NCI-H2107 treated with DMSO at 0.1 percent for 48 hours (cell line): Measurements from ENCODE around the gene LCN9.
"Not testable (repeated sequence)": the region's sequence is repeated elsewhere in the genome, so short reads cannot be mapped to it uniquely, and the experiment has no call there.

ENCODE experiments used
- DNase-seq: peaks from one replicate; lab custom pipeline; 2025; ENCODE audit not compliant: unreplicated experiment; lab: John Stamatoyannopoulos, UW

Gene LCN9

DNA sequence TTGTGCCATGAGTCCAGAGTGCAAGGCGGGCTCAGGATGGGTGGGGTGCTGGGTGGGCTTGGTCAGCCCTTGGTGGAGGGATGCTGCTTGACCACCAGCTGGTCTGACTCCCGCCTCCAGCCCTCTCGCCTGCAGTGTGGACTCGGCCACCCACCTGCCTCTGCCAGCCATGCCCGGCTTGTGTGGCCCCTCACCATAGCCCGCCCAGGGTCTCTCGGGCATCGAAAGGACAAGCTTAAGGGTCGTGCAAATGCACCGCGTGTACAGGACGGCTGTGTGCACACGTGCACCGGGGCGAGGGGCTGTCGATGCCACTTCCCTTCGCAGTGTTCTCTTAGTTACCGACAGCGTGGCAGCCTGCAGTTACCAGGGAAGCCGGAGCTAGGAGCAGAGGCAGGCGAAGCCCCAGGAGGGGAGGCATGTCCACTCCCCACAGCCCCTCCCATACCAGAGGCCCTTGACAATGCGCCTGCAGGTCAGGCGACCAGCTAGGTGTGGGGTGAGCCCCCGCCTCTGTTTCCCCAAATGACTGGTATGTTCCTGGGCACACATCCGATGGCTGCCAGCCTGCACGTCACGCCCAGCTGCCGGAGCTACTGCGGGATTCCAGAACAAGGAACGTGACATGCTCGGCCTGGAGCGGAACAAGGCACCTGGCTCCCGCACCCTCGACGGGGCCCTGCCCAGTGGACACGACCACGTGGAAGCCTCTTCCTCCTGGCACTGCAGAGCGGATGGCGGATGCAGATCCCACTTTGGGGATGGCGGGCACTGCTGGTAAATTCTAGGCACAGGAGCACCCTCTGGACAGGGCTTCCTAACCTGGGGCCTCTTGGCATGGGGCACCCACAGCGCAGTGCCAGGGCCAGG, 7.8 kb downstream of the LCN9 start:
- DNase-seq: no peak

DNA sequence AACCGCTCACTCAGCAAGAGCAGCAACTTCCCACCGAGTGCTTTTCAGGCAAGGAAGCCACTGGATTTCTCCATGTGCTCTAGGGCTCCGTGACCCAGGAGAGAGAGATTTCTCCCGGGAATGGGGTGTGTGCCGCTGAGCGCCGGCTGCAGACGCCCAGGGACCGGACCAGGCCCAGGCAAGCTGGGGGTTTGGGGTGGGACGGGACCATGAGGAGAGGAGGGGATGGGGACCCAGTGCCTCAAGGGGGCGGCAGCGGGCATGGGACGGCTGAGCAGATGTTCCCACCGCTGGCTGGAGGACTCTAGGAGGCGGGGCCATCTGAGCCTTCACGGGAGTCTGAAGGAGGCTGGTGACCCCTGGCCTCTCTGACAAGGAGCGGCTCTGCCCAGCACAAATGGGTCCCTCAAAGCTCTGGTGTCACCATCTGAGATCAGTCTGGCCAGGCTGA, 8.5 kb downstream of the LCN9 start:
- DNase-seq: no peak

DNA sequence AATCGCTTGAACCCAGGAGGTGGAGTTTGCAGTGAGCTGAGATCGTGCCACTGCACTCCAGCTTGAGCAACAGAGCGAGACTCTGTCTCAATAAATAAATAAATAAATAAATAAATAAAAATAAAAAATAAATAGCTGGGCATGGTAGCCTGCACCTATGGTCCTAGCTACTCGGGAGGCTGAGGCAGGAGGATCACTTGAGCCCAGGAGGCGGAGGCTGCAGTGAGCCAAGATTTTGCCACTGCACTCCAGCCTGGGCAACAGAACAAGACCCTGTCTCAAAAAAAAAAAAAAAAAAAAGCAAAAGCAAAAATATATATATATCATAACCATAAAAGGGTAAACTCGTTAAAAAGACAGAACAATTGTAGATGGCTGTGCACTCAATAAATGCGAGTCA, 9.7 kb downstream of the LCN9 start:
- not testable (repeated sequence) for DNase-seq

DNA sequence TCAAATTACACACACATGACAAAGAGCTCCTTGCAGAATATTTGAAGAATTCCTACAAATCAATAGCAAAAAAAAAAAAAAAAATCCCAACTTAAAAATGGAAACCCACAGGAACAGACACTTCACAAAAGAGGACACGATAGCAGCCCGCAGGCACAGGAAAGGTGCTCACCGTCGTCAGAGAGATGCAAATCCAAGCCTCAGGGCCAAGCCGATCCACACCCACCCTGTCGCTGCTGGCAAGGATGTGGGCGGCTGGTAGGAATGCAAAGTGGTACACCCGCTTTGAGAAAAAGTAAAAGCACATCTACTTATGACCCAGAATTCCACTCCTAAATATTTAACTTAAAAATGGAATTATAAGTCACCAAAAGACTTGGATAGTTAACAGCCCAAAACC, 10.8 kb downstream of the LCN9 start:
- DNase-seq: no peak

DNA sequence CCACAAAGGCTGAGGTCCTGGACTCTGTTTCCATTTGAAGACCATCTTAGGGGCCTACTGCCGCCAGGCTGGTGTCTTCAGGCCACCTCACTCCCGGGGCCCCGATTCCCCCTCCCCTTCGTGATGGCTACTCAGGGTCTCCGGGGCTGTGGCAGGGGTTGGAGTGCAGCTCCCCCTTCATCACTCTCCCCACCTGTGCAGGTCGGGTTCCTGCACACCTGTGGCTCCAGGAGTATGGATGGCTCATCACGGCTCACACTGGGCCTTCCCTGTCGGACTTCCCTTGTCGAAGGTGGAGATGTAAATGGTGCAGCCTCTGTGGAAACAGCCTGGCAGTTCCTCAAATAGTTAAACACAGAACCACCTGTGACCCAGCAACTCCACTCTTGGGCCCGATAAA, 11.9 kb downstream of the LCN9 start:
- no peak for DNase-seq

DNA sequence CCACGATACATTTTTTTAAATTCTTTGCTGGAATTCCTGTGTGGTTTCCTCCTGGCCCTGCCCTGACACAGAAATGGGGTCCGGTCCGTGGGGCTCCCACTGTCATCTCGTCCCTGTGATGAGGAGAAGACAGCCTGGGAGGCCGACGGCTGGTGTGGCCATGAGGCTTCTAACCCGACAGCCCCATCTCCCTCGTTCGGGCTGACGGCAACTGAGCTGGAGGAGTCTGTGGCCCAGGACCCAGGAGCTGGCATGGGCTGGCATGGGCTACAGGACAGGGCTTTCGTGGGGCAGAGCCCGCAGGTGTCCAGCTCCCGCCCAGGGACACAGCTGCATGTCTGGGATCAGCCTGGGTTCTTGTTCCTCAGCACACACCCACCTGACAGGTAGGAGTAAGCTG, 13.8 kb downstream of the LCN9 start:
- DNase-seq: no peak

DNA sequence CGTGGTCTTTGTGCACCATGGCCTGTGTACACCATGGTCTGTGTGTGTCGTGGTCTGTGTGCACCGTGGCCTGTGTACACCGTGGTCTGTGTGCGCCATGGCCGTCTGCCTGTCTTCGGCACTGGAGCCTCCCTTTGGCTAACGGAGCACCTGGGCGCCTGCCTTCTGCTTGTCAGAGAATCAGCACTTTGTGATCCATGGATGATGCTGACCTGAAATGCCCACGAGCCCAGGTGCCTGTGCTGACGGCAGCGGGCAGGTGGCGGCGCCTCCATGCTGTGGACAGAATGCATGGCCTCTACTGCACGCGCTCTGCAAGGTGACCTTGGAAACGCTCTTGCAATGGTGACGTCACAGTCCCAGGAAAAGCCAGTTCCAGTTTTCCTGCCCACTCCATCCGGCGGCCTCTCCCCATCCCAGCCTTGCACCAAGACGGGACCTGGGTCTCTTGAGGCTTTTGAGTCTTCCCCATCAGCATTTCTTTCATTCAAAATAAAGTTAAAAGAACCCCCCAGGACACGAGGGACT, 14.6 kb downstream of the LCN9 start:
- DNase-seq: no peak

DNA sequence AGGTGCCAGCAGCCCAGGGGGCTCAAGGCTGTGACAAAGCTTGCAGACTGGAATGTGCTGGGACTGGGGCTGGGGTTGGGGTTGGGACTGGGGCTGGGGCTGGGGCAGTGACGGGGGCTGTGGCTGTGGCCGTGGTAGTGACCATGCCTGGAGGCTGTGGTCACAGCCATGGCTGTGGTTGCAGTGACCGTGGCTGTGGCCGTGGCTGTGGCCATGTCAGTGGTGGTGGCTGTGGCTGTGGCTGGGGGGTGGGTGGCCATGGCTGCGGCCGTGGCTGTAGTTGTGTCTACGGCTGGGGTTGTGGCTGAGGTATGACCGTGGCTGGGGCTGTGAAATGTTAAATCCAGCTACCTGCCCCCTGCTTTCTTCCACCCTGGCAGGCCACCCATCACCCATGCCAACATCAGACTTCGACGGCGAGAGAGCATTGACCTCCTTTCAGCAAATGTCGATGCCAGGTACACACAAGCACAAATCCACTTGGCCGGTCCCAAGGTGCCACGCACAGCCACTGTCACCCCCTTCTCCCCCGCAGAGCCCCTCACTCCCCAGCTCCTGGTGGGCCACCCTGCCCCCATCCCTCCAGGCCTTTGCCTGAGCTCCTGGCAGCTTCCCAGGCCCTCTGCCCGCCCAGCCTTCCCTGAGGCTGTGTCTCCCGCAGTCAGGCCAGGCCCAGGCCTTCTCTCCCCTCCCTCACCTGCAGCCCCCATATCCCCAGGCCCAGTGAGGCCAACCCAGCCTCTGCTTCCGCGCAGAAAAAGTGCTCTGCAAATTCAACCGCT, 15.3 kb downstream of the LCN9 start:
- no peak for DNase-seq

DNA sequence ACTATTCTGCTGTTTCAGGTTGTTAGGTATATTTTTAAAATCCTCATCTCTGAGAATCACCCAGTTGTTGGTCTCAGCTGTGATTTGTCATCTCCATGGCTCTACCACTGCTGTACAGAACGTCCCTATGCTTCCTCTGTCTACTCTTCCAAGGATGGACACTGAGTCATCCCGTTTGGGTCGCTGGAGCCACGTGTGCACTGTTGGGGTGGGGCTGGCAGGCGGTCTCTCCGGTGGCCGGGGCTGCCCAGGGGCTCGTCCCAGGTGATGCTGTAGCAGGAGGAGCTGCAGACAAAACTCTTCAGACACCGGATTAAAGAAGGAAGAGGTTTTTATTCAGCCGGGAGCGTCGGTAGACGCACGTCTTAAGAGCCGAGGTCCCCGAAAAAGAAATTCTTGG, 16.9 kb downstream of the LCN9 start:
- no peak for DNase-seq

DNA sequence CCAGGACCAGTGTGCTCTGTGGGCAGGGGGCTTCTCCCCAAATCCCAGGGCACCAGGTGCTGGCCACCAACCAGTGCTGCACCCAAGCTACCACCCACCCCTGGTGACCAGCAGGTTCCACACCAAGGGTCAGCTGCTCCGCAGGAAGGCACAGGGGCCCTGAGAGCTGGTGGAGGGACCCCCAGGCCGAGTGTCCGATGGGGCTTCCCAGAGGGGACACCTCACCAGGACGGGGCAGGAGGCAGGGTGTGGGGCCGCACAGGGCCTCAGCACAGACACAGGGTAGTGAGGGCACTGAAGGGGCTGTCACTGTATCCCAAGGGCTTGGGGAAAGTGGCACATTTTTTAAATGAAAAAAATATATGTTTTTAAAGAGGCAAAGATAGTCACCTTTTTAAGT, 18.1 kb downstream of the LCN9 start:
- DNase-seq: no peak

DNA sequence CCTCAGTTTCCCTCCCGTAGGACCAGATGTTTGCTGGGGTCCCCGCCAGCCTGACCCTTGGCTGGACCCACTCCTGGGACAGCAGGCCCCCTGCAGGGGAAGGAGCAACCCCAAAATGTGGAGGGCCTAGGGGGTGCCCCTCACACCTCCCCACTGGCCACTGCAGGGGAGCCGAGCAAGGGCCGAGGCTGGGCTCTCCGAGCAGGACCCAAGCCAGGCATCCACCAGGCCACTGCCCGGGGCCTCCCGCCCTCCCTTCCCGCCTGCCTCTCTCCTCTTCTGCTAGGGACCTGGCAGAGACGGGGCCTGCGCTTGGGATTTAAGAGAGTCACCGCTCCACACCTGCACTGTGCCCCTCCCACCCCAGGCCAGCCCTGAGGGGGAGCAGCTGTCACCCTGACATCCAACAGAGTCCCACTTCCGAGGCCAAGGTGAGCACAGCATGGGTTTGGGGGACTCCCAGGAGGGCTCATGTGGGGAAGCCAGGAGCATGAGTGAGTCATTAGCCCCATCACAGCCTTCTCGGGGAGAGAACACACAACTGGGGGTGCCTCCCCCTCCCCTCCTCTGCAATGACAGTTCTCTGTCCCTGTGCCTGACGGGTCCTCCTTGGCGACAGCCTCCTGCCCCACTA, 20.4 kb downstream of the LCN9 start:
- no peak for DNase-seq

DNA sequence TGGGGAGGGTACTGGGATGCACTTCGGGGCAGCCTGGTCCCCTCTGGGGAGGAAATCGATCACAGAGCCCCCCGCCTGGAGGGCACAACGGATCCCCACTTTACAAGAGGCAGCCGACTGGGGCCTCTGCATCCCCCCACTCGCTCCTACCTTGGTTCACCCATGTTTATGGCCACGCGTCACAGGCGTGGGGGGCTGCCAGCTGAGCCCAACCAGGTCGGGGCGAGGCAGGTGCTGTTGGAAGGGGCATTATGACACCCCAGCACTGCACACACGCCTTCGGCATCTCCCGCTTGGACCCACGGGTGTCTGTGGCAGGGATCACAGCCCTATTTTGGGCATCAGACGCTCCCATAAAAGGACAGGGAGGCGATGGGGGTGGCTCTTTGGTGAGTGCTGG, 21.6 kb downstream of the LCN9 start:
- DNase-seq: no peak

DNA sequence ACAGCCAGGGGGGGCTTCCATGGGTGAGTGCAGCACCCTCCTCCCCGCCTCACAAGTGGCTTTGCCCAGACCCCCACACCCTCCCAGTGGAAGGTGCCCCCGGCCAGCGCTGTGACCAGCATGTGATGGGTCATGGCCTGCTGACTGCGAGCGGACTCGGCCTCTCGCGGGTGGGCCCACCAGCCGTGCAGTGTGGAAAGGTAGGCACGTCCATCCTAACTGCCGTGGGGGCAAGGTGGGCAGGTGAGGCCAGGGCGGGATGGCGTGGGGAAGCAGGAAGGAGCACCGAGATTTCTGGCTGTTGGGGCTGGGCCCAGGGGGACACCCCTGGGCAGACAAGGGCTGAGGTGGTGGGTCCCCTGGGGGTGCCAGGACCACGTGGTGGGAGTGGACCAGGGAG, 24.1 kb downstream of the LCN9 start:
- no peak for DNase-seq

DNA sequence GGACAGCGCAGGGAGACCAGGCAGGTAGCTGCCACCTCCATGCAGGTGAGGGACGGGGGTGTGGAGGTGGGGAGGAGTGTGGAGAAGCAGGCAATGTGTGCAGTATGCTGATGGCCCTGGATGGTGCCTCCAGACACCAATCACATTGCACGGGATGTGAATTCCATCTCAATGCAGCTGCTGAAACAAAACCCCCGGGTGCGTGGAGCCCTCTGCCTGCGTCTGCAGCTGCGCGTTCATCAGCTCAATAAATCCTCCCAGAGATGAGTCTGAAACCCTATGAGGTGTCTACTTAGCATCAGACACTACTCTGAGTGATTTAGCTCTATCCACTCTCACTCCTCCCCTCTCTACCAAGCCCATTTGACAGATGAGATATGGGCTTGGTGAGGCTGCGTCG, 25.9 kb downstream of the LCN9 start:
- no peak for DNase-seq

DNA sequence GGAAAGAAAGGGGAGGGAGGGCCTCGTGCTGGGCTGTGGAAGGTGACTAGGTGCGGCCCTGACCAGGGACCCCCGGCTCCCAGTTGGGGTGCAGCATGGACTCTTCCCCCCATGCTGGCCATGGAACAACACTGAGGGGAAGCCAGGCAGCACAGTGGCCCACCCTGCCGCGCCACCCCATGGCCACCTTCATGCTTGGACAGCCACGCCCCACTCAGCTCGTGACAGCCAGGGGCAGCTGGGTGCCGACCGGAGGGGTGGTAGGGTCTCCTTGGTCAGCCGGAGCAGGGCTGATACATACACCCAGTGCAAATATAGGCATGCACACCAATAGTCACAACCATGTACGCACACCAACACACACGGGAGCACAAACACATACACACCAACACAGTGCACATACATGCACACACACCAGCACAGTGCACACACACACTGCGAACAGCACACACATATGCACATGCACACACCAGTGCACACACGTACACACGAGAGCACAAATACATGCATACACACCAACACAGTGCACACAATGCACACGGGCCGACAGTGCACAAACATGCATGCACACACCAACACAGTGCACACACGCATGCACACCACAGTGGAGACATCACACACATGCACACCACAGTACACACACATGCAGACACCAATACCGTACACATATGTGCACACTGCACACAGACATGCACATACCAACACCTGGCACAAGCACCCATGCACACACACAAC, 27.9 kb downstream of the LCN9 start:
- no peak for DNase-seq

DNA sequence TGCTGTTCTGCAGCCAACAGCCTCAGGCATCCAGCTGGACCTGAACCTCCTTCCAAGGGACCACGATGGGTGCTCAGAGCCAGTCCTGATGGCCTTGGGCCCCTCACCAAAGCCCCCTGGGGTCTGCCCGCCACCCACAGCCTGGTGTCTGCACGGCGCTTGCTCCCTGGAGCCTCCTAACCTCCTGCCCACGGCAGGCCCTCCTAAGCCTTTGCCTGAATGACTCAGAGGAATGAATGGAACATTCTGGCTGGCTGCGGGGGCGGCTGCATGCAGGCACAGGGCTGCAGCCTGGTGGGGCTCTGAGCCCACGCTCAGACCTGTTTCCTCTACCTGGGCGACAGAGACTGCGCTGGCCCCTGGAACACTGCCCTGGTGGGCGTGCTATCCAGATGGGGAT, 29.3 kb downstream of the LCN9 start:
- no peak for DNase-seq

DNA sequence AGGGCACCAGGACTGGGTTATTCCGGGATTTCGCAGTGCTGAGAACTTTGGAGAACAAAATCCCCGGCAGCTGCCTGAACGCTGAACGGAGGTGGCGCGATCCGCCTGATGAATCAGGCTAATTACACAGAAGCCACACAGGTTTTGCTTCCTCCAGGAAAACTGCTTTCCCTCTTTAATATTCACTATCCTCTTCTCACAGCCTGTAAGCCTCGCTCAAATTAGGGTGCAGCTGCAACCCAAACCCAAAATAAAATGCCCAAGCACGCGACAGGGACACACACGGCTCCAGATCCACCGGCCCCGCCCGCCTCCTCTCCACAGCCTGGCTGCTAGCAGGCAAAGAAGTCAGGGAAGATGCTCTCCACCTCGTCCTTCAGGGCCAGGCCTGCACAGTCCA, 30.2 kb downstream of the LCN9 start:
- DNase-seq: no peak

DNA sequence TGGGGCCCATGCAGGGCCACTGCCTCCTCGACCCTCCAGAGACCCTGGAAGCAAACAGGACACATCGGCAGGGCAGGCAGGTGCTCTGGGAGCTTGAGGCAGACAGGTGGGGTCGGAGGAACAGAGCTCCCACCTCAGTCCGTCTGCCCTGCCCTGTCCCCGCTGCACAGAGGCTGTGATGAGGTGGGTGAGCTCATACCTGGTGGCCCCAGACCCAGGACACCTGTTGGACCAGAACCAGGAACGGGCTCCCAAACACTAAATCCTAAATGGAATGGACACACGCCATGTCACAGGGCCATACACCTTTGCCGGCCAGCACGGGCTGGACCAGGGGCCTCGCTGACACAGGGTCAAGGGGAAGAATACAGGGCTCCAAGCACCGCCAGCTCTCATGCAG, 30.7 kb downstream of the LCN9 start:
- no peak for DNase-seq

DNA sequence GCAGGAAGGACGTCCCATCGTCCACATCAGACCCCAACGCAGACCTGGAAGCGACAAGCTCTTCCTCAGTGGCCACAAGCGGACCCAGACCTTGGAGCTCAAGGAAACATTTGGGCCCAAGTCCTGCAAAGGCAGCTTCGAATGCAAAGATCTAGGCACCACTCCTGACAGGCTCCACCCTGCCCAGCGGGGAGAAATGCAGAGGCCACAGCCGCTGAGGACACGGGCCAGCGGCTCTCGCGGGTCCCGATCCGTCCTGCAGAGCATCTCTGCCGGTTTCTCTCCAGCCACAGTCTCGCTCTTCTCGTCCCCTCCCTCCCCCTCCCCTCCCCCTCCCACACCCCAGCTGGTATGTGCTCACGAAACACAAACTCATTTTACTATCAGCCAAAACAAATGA, 31.3 kb downstream of the LCN9 start:
- DNase-seq: no peak

DNA sequence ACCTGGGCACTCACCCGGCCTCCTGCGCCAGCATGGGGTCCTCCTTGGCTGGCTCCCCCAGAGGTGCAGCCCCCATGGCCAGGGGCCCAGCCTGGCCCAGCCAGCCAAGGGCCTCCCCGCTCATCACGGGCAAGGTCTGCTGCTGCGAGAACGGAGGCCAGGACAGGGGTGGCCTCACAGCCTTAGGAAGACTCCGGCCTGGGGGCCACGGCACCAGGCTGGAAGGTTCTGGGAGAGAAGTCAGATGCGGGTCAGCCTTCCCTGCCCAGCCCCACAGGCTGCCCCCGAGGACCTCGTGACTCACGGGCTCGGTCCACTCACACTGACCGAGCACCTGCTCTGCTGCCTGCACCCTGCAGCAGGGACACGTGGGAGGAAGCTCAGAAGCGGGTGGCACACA, 31.9 kb downstream of the LCN9 start:
- DNase-seq: no peak

DNA sequence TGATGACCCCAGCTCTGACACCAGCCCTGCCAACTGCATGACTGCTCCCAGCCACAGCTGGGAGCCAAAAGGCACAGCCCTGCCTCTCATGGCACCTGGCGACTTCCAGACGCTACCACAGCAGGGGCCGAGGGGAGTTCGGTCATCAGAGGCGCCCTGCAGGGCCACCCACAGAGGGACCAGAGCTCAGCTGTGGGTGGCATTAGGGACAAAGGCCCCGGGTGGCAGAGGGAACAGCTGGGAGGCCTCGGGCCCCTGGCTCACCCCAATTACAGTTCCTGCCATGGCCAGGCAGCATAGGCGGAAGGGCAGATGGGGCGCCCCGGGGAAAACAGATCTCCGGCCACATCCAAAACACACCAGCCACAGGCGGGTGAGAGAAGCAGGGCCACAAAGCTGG, 32.5 kb downstream of the LCN9 start:
- no peak for DNase-seq
